Osteoblast (primary cell): Measurements from ENCODE around the gene XAGE1B. TPM values are rescaled to one million over a fixed set of nuclear protein-coding genes. Genes with fewer than 3 reads are reported as not detected.
"Not testable (repeated sequence)": the region's sequence is repeated elsewhere in the genome, so short reads cannot be mapped to it uniquely, and the experiment has no call there.

Experiments
- DNase-seq: peaks from one replicate; pipeline ENCODE4 v3.0.0; 2011; ENCODE audit warnings: low spot score, mixed read lengths; ENCODE audit not compliant: insufficient read length; ENCODE audit errors: missing footprints
- H2AFZ ChIP-seq: 2 replicates; pipeline ENCODE4 v1.6.0; 2011; ENCODE audit warnings: mild to moderate bottlenecking, low read length
- H3K27ac ChIP-seq: 2 replicates; pipeline ENCODE4 v1.5.1; 2011; ENCODE audit warnings: mild to moderate bottlenecking, low read depth, low read length, moderate library complexity
- H3K27me3 ChIP-seq: 2 replicates; pipeline ENCODE4 v1.6.0; 2012; ENCODE audit warnings: mild to moderate bottlenecking, control low read depth, inconsistent platforms, low read length, moderate library complexity; ENCODE audit not compliant: insufficient read depth
- H3K36me3 ChIP-seq: 2 replicates; pipeline ENCODE4 v1.5.1; 2011; ENCODE audit warnings: mild to moderate bottlenecking, low read length, control low read depth, moderate library complexity; ENCODE audit not compliant: insufficient read depth
- H3K4me1 ChIP-seq: 2 replicates; pipeline ENCODE4 v1.5.1; 2011; ENCODE audit warnings: mild to moderate bottlenecking, low read length, control low read depth, moderate library complexity; ENCODE audit not compliant: insufficient read depth
- H3K4me2 ChIP-seq: 2 replicates; pipeline ENCODE4 v1.6.0; 2011; ENCODE audit warnings: mild to moderate bottlenecking, low read length; ENCODE audit not compliant: insufficient read depth
- H3K4me3 ChIP-seq: fragments of 200-600 bp; sonication (generic); 3 replicates; pipeline ENCODE4 v1.5.1; 2012; ENCODE audit warnings: mild to moderate bottlenecking, low read length, inconsistent platforms; ENCODE audit not compliant: insufficient read depth
- H3K79me2 ChIP-seq: 2 replicates; pipeline ENCODE4 v1.6.0; 2012; ENCODE audit warnings: mild to moderate bottlenecking, low read length, control low read depth, inconsistent platforms; ENCODE audit not compliant: insufficient read depth
- H3K9me3 ChIP-seq: 2 replicates; pipeline ENCODE4 v1.5.1; 2011; ENCODE audit warnings: low read depth, low read length, control low read depth
- H4K20me1 ChIP-seq: 2 replicates; pipeline ENCODE4 v1.6.0; 2012; ENCODE audit warnings: mild to moderate bottlenecking, low read length, control low read depth; ENCODE audit not compliant: insufficient read depth
- total RNA-seq: library from RNA; depleted of rRNA; stranded (reverse); fragments of >200 nt; gene quantifications from 2 replicates; pipeline ENCODE4 v1.2.3, GENCODE V29; 2012
- TF ChIP-seq, protein P1 (sequence below): IDR thresholded peaks from 2 replicates; pipeline ENCODE4 v1.5.1; 2011; ENCODE audit warnings: mild to moderate bottlenecking, low read depth, low read length, moderate library complexity; ENCODE audit errors: extremely low read depth

Gene XAGE1B
- total RNA-seq, 1 donor: not detected

DNA sequence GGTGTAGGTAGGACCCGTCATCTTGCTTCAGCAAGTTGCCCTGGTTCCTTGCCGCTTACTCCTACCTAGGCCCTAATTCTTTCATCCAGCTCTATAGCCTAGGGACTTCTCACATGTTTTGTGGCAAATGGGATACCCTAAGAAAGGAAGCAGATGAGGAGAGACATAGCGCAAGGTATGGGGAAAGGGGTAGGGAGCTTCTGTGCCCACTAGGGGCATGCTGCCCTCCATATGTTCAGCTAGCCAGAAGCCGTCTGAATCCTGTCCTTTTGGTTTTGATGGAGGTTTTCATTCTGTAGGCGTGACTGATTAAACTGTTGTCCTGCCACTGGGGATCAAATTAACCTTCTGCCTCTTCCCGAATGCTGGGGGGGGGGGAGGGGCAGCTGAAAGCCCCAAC, 5.7 kb downstream of the XAGE1B start:
- H3K27me3 ChIP-seq, H3K27ac ChIP-seq, H4K20me1 ChIP-seq, H3K4me3 ChIP-seq, DNase-seq, H3K36me3 ChIP-seq, H3K4me2 ChIP-seq, H3K79me2 ChIP-seq, H2AFZ ChIP-seq, H3K9me3 ChIP-seq, H3K4me1 ChIP-seq: not testable (repeated sequence)

DNA sequence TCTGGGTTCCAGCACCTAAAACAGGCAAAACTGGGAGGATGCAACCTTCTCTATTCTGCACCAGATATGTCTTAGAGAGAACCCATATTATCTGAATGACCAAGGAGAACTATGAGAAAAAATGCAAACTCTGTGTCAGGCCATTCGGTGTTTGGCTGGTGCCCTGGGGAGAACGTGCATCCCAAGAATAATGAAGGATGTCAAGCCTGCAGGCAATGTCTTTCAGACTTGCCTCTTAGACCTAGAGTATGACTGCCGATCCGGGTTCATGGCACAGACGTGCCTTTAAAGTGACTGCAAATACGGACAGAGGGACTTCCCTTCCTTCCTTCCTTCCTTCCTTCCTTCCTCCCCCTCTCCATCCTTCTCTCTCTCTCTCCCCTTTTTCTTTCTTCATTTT, 6.9 kb downstream of the XAGE1B start:
- Histone ChIP-seq H2AFZ (no peak overlapping the region), H3K27ac (no peak overlapping the region), H3K4me2 (no peak overlapping the region), H4K20me1 (no peaks in the 10 kb centered on the region), H3K36me3 (no peaks in the 10 kb centered on the region), H3K4me3 (no peak overlapping the region), H3K27me3 (no peaks in the 10 kb centered on the region), H3K4me1 (no peaks in the 10 kb centered on the region), H3K9me3 (no peaks in the 10 kb centered on the region), H3K79me2 (no peaks in the 10 kb centered on the region)
- DNase-seq: no peak
- TF ChIP-seq, protein P1, sequence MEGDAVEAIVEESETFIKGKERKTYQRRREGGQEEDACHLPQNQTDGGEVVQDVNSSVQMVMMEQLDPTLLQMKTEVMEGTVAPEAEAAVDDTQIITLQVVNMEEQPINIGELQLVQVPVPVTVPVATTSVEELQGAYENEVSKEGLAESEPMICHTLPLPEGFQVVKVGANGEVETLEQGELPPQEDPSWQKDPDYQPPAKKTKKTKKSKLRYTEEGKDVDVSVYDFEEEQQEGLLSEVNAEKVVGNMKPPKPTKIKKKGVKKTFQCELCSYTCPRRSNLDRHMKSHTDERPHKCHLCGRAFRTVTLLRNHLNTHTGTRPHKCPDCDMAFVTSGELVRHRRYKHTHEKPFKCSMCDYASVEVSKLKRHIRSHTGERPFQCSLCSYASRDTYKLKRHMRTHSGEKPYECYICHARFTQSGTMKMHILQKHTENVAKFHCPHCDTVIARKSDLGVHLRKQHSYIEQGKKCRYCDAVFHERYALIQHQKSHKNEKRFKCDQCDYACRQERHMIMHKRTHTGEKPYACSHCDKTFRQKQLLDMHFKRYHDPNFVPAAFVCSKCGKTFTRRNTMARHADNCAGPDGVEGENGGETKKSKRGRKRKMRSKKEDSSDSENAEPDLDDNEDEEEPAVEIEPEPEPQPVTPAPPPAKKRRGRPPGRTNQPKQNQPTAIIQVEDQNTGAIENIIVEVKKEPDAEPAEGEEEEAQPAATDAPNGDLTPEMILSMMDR: no peak

DNA sequence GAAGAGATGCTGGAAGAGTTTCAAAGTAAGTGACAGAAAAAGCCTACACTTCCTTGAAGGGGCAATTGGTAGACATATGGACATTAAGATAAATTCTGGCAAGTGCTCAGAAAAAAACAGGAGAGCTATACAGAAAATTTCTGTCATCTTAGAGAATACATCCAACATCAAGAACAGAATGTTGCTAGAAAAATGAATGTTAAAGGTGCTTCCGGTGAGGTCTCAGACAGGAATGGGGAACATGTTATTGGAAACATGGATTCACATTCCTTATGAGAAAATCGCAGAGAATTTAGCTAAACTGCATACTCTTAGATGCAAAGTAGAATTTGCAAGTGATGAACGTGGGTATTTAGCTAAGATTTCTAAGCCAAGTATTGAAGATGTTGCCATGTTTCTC, 9.5 kb downstream of the XAGE1B start:
- H3K4me2 ChIP-seq: no peak overlapping the region
- peak; percentile 26 for DNase-seq
- H3K9me3 ChIP-seq: no peaks in the 10 kb centered on the region
- TF ChIP-seq, protein P1: no peak
- H3K4me3 ChIP-seq: no peak overlapping the region
- H4K20me1 ChIP-seq: no peaks in the 10 kb centered on the region
- H3K27me3 ChIP-seq: no peaks in the 10 kb centered on the region
- H3K36me3 ChIP-seq: no peaks in the 10 kb centered on the region
- H3K4me1 ChIP-seq: no peaks in the 10 kb centered on the region
- H2AFZ ChIP-seq: no peak overlapping the region
- no peaks in the 10 kb centered on the region for H3K79me2 ChIP-seq
- no peak overlapping the region for H3K27ac ChIP-seq

DNA sequence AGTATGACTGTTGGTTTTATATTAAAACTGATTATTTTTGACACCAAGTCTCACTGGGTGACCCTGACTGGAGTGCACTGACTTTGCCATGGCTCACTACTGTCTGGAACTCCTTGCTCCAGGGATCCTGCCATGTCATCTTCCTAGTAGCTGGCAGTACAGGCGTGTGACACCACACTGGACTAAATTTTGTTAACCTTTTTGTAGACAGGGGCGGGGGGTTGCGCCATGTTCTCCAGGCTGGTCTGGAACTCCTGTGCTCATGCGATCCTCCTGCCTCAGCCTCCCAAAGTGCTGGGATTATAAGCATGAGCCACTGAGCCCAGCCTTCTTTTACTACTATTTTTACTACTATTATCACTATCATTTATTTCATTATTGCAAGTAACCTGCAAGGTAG, 12.3 kb downstream of the XAGE1B start:
- no peaks in the 10 kb centered on the region for H3K9me3 ChIP-seq
- no peak for DNase-seq
- no peak overlapping the region for H3K4me2 ChIP-seq
- H4K20me1 ChIP-seq: no peaks in the 10 kb centered on the region
- no peaks in the 10 kb centered on the region for H3K36me3 ChIP-seq
- no peaks in the 10 kb centered on the region for H3K27me3 ChIP-seq
- no peak overlapping the region for H3K27ac ChIP-seq
- TF ChIP-seq, protein P1: no peak
- H3K4me1 ChIP-seq: no peaks in the 10 kb centered on the region
- no peak overlapping the region for H2AFZ ChIP-seq
- H3K79me2 ChIP-seq: no peaks in the 10 kb centered on the region
- H3K4me3 ChIP-seq: no peak overlapping the region

DNA sequence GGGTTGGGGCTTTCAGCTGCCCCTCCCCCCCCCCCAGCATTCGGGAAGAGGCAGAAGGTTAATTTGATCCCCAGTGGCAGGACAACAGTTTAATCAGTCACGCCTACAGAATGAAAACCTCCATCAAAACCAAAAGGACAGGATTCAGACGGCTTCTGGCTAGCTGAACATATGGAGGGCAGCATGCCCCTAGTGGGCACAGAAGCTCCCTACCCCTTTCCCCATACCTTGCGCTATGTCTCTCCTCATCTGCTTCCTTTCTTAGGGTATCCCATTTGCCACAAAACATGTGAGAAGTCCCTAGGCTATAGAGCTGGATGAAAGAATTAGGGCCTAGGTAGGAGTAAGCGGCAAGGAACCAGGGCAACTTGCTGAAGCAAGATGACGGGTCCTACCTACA, 15.5 kb downstream of the XAGE1B start:
- not testable (repeated sequence) for H3K79me2 ChIP-seq, H3K4me2 ChIP-seq, H3K36me3 ChIP-seq, H3K27me3 ChIP-seq, H4K20me1 ChIP-seq, H3K9me3 ChIP-seq, H2AFZ ChIP-seq, H3K4me1 ChIP-seq, H3K27ac ChIP-seq, DNase-seq, H3K4me3 ChIP-seq

DNA sequence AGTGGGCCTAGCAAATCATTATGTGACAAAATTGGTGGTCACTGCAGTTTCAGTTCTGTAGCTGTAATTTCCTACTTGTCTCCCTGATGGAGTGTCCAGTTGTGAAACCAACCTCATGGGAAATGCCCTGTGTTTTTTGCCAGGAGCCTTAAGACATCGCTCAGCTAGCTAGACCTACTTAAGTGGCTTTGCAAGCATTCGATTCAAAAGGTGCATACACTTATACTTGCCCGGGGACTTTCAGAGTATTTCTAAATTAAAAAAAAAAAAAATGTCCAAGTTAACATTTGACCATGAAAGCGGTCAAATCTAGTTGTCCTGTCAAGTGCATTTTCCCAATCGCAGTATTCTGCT, 20.5 kb downstream of the XAGE1B start:
- H3K9me3 ChIP-seq, H3K27me3 ChIP-seq, H4K20me1 ChIP-seq, H3K79me2 ChIP-seq, DNase-seq, H3K4me1 ChIP-seq, H2AFZ ChIP-seq, H3K27ac ChIP-seq, H3K4me2 ChIP-seq, H3K4me3 ChIP-seq, H3K36me3 ChIP-seq: not testable (repeated sequence)

DNA sequence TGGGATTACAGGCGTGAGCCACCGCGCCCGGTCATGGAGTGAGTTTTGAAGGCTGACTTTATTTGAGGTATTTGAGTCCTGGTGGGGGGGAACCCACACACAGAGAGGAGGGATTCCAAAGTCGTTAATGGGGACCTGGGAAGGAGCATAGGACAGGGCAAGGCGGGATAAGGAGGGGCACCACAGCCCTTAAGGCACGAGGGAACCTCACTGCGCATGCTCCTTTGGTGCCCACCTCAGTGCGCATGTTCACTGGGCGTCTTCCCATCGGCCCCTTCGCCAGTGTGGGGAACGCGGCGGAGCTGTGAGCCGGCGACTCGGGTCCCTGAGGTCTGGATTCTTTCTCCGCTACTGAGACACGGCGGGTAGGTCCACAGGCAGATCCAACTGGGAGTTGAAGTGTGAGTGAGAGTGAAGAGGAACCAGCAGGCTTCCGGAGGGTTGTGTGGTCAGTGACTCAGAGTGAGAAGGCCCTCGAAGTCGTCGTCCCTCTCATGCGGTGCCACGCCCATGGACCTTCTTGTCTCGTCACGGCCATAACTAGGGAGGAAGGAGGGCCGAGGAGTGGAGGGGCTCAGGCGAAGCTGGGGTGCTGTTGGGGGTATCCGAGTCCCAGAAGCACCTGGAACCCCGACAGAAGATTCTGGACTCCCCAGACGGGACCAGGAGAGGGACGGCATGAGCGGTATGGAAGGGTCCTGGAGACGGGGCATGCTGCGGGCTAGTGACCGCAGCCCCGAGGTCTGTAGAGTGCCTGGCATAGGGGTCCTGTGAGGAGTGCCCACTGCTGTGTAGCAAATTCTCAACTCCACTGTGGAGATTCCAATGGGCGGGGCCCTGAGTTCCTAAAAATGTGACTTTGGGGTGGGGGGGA, 21.1 kb downstream of the XAGE1B start, which contains the start of gene XAGE1A:
TSS of gene XAGE1A (plus strand) at position 264 of the 874 bp plus-strand sequence. CDS start 1,554 bp downstream, outside the sequence.
- DNase-seq, H3K79me2 ChIP-seq, H3K27me3 ChIP-seq, H3K4me2 ChIP-seq, H3K4me3 ChIP-seq, H3K36me3 ChIP-seq, H3K27ac ChIP-seq, H3K4me1 ChIP-seq, H2AFZ ChIP-seq, H4K20me1 ChIP-seq, H3K9me3 ChIP-seq: not testable (repeated sequence)
